ENCODE data around the gene FBXO10.

DNA sequence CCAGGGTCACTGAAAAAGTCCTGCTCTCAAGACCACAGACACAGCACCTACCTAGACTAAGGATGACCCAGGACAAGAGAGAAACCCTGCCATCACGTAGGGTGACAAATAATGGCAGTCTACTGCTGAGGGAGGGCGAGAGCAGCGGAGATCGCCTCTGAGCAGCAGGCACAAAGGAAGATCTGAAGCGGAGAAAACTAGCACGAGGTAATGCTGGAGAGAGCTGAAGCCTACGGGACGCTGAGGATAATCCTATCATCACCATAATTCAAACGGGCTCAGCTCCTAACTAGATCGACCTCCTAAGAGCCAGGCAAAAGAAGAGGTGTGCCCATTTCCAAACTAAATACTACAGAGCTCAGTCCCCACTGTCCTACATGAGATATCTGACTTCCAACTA is 41.3 kb downstream of the FBXO10 start:
- TF ChIP-seq POLR2A (IDR thresholded peaks at IDR 0.05; ENCODE audit: low read depth, low read length) = no peak
- no peak for TF ChIP-seq CTCF (conservative IDR thresholded peaks at IDR 0.05; ENCODE audit: low read depth, low read length)
- no peak for TF ChIP-seq RCOR1 (IDR thresholded peaks at IDR 0.05; ENCODE audit: insufficient replicate concordance, low read length)
- TF ChIP-seq, protein P1, sequence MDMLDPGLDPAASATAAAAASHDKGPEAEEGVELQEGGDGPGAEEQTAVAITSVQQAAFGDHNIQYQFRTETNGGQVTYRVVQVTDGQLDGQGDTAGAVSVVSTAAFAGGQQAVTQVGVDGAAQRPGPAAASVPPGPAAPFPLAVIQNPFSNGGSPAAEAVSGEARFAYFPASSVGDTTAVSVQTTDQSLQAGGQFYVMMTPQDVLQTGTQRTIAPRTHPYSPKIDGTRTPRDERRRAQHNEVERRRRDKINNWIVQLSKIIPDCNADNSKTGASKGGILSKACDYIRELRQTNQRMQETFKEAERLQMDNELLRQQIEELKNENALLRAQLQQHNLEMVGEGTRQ (IDR thresholded peaks at IDR 0.05; ENCODE audit: low read depth, low read length) = no peak
- no peak for TF ChIP-seq SMC3 (IDR thresholded peaks at IDR 0.05; ENCODE audit: low read depth, low read length)
- TF ChIP-seq MXI1 (IDR thresholded peaks at IDR 0.05; ENCODE audit: borderline replicate concordance, low read depth, low read length) = no peak
- no peak for TF ChIP-seq CEBPB (IDR thresholded peaks at IDR 0.05; ENCODE audit: low read depth, low read length)
- no peak for TF ChIP-seq RFX5 (IDR thresholded peaks at IDR 0.05; ENCODE audit: low read depth, low read length)

Data from IMR-90 (cell line).